ENCODE data around the gene PARD3. TPM values are rescaled to one million over a fixed set of nuclear protein-coding genes. Genes with fewer than 3 reads are reported as not detected.
"Not testable (repeated sequence)": the region's sequence is repeated elsewhere in the genome, so short reads cannot be mapped to it uniquely, and the experiment has no call there.

The PARD3 gene
- total RNA-seq, 1 experiment from 2014 or later = 50.0 TPM

- no peaks in the 10 kb centered on the region for H3K9me3 ChIP-seq
- no peaks in the 10 kb centered on the region for H3K36me3 ChIP-seq
- H3K4me3 ChIP-seq = no peak overlapping the region
- H3K27me3 ChIP-seq = no peaks in the 10 kb centered on the region
- DNase-seq = no peak
These were observed 401.1 kb downstream of the PARD3 start for GRCh38 chr10:34413756-34414587.

- Histone ChIP-seq H3K4me3 (no peak overlapping the region), H3K9me3 (no peaks in the 10 kb centered on the region), H3K27me3 (no peaks in the 10 kb centered on the region), H3K36me3 (no peaks in the 10 kb centered on the region)
- no peak for DNase-seq
These were observed 401.9 kb downstream of the PARD3 start for GRCh38 chr10:34413214-34413613.

- DNase-seq = no peak
- Histone ChIP-seq H3K9me3 (no peaks in the 10 kb centered on the region), H3K27me3 (no peaks in the 10 kb centered on the region), H3K36me3 (no peaks in the 10 kb centered on the region), H3K4me3 (no peak overlapping the region)
These were observed 406.1 kb downstream of the PARD3 start for GRCh38 chr10:34408956-34409355.

- no peaks in the 10 kb centered on the region for H3K27me3 ChIP-seq
- H3K9me3 ChIP-seq = no peaks in the 10 kb centered on the region
- no peak overlapping the region for H3K4me3 ChIP-seq
- no peaks in the 10 kb centered on the region for H3K36me3 ChIP-seq
- no peak for DNase-seq
These were observed 406.7 kb downstream of the PARD3 start for GRCh38 chr10:34408381-34408780.

GRCh38 chr10:34407324-34407805 is 407.7 kb downstream of the PARD3 start:
- no peaks in the 10 kb centered on the region for H3K36me3 ChIP-seq
- no peaks in the 10 kb centered on the region for H3K9me3 ChIP-seq
- DNase-seq = no peak
- no peak overlapping the region for H3K4me3 ChIP-seq
- no peaks in the 10 kb centered on the region for H3K27me3 ChIP-seq

GRCh38 chr10:34406463-34407323 is 408.4 kb downstream of the PARD3 start:
- DNase-seq = no peak
- no peak overlapping the region for H3K4me3 ChIP-seq
- no peaks in the 10 kb centered on the region for H3K27me3 ChIP-seq

GRCh38 chr10:34405611-34406462 is 409.3 kb downstream of the PARD3 start:
- Histone ChIP-seq H3K27me3 (no peaks in the 10 kb centered on the region), H3K4me3 (no peak overlapping the region), H3K9me3 (no peaks in the 10 kb centered on the region), H3K36me3 (no peaks in the 10 kb centered on the region)
- no peak for DNase-seq

More at GRCh38 chr10:34406463-34407323, 408.4 kb downstream of the PARD3 start:
- Histone ChIP-seq H3K36me3 (no peaks in the 10 kb centered on the region), H3K9me3 (no peaks in the 10 kb centered on the region)

- no peak for DNase-seq
These were observed 411.6 kb downstream of the PARD3 start for GRCh38 chr10:34403512-34403911.

GRCh38 chr10:34400075-34400474 is 415.0 kb downstream of the PARD3 start:
- Histone ChIP-seq H3K9me3 (no peaks in the 10 kb centered on the region), H3K36me3 (no peaks in the 10 kb centered on the region), H3K4me3 (no peak overlapping the region), H3K27me3 (no peaks in the 10 kb centered on the region)
- no peak for DNase-seq

More at GRCh38 chr10:34403512-34403911, 411.6 kb downstream of the PARD3 start:
- no peaks in the 10 kb centered on the region for H3K36me3 ChIP-seq
- H3K4me3 ChIP-seq = no peak overlapping the region
- no peaks in the 10 kb centered on the region for H3K9me3 ChIP-seq
- H3K27me3 ChIP-seq = no peaks in the 10 kb centered on the region

- Histone ChIP-seq H3K4me3 (no peak overlapping the region), H3K36me3 (no peaks in the 10 kb centered on the region), H3K27me3 (no peaks in the 10 kb centered on the region), H3K9me3 (no peaks in the 10 kb centered on the region)
- DNase-seq = no peak
These were observed 416.1 kb downstream of the PARD3 start for GRCh38 chr10:34399013-34399412.

- H3K27me3 ChIP-seq = no peaks in the 10 kb centered on the region
- no peaks in the 10 kb centered on the region for H3K9me3 ChIP-seq
- no peak for DNase-seq
- H3K4me3 ChIP-seq = no peak overlapping the region
- no peaks in the 10 kb centered on the region for H3K36me3 ChIP-seq
These were observed 417.8 kb downstream of the PARD3 start for GRCh38 chr10:34397324-34397723.

GRCh38 chr10:34396663-34397062 is 418.4 kb downstream of the PARD3 start:
- Histone ChIP-seq H3K9me3 (no peaks in the 10 kb centered on the region), H3K4me3 (no peak overlapping the region), H3K27me3 (no peaks in the 10 kb centered on the region), H3K36me3 (no peaks in the 10 kb centered on the region)
- no peak for DNase-seq

GRCh38 chr10:34392641-34393170 is 422.4 kb downstream of the PARD3 start:
- Histone ChIP-seq H3K36me3 (no peaks in the 10 kb centered on the region), H3K9me3 (no peaks in the 10 kb centered on the region), H3K4me3 (no peak overlapping the region), H3K27me3 (no peaks in the 10 kb centered on the region)
- DNase-seq = no peak

GRCh38 chr10:34391168-34391567 is 423.9 kb downstream of the PARD3 start:
- H3K9me3 ChIP-seq, DNase-seq, H3K27me3 ChIP-seq, H3K36me3 ChIP-seq, H3K4me3 ChIP-seq: not testable (repeated sequence)

GRCh38 chr10:34389801-34390200 is 425.3 kb downstream of the PARD3 start:
- Histone ChIP-seq H3K27me3 (no peaks in the 10 kb centered on the region), H3K36me3 (no peaks in the 10 kb centered on the region), H3K9me3 (no peaks in the 10 kb centered on the region), H3K4me3 (no peak overlapping the region)
- DNase-seq = no peak

GRCh38 chr10:34386921-34387320 is 428.2 kb downstream of the PARD3 start:
- Histone ChIP-seq H3K36me3 (no peaks in the 10 kb centered on the region; the same call in 1 of the 2 replicates), H3K9me3 (no peaks in the 10 kb centered on the region), H3K27me3 (no peaks in the 10 kb centered on the region), H3K4me3 (no peak overlapping the region)
- DNase-seq = no peak

All from MG63 (cell line).